ENCODE results near the gene ATP8B4.

- TF ChIP-seq RFX5 (IDR thresholded peaks at IDR 0.05; ENCODE audit: borderline replicate concordance, low read depth, low read length) (no peak), EZH2 (IDR thresholded peaks at IDR 0.05; ENCODE audit: low read depth, low read length, severe bottlenecking) (no peak), CTCF (IDR thresholded peaks at IDR 0.05; ENCODE audit: control extremely low read depth in 1 of 3, insufficient read depth in 1 of 3, low read depth in 1 of 3, low read length in 3 of 3) (no peak), POLR2A (IDR thresholded peaks at IDR 0.05; ENCODE audit: control extremely low read depth in 1 of 2, low read depth in 2 of 2, low read length in 2 of 2) (no peak), SUZ12 (IDR thresholded peaks at IDR 0.05; ENCODE audit: low read length) (no peak), CEBPB (IDR thresholded peaks at IDR 0.05; ENCODE audit: low read depth, low read length) (no peak), SP1 (IDR thresholded peaks at IDR 0.05; ENCODE audit: low read depth, low read length) (no peak)
These were observed 303.5 kb downstream of the ATP8B4 start for GRCh38 chr15:49815526-49815925.
